ENCODE results near the gene OPA1. TPM values are rescaled to one million over a fixed set of nuclear protein-coding genes. Genes with fewer than 3 reads are reported as not detected.

Gene OPA1
- total RNA-seq, 1 experiment from 2014 or later = 72.0 TPM

DNA sequence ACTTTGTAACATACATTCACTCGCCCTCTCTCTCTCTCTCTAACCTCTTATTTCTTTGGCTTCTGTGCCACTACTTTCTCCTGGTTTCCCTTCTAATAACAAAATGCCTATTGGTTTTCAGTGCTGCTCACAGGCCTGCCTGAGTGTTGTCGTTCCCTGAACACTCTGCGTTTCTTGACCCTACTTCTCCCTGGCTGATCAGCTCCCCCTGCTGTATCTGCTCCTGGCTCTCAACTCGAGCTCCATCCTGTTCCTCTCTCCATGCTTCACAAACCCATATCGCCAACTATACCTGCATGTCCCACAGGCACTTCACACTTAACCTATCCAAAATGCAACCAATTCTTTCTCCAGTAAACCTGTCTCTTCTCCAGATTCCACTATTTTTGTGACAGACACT, 111.4 kb downstream of the OPA1 start:
- H3K9ac ChIP-seq (ENCODE audit: low read length) = no peak overlapping the region
- ChIA-PET POLR2A (no interaction called here), RAD21 (ENCODE audit: low non-redundant PET in 1 of 2, low total read pairs in 2 of 2, uncharacterized antibody in 2 of 2, unreplicated experiment in 2 of 2) (no interaction called here), CTCF (no interaction called here)
- H3K4me2 ChIP-seq (ENCODE audit: low read length) = no peak overlapping the region
- no peaks in the 10 kb centered on the region for H4K20me1 ChIP-seq (ENCODE audit: insufficient read depth)
- H3K9me2 ChIP-seq (ENCODE audit: insufficient read depth) = no peaks in the 10 kb centered on the region
- H3K4me1 ChIP-seq (ENCODE audit: control insufficient read depth in 1 of 2, insufficient read depth in 2 of 2, low read length in 2 of 2) = no peaks in the 10 kb centered on the region
- BruUV-seq (replicated peaks) = no TSS peak
- TF ChIP-seq FOSL1 (IDR thresholded peaks at IDR 0.05; ENCODE audit: low read depth) = no peak
- TF ChIP-seq, protein P1, sequence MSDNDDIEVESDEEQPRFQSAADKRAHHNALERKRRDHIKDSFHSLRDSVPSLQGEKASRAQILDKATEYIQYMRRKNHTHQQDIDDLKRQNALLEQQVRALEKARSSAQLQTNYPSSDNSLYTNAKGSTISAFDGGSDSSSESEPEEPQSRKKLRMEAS (IDR thresholded peaks at IDR 0.05) = no peak
- H3K79me2 ChIP-seq (ENCODE audit: insufficient read depth, low read length) = no peaks in the 10 kb centered on the region
- intact Hi-C loops (cut with micrococcal nuclease) = no loop called here
- H3K4me3 ChIP-seq (replicated peaks in 1 of 2; ENCODE audit: low read depth in 1 of 2, low read length in 2 of 2) = no peak overlapping the region
- H3K9me3 ChIP-seq (ENCODE audit: control insufficient read depth in 1 of 2, insufficient read depth in 1 of 2, low read depth in 1 of 2, low read length in 2 of 2) = no peaks in the 10 kb centered on the region
- no peaks in the 10 kb centered on the region for H3K27me3 ChIP-seq (ENCODE audit: insufficient read depth, low read length)
- H2AFZ ChIP-seq (ENCODE audit: low read depth, low read length, poor library complexity, severe bottlenecking) = no peak overlapping the region
- DNase-seq (ENCODE audit: low read depth, low spot score) (no peak), ATAC-seq (no peak)
- H3K27ac ChIP-seq (ENCODE audit: low read depth, low read length) = no peak overlapping the region
- 0 out of 4 replicates have a peak, but pooled peaks cover 0 to 3% of the 10 kb centered on the region in 2 experiments for H3K36me3 ChIP-seq (ENCODE audit: control insufficient read depth in 1 of 2, insufficient read depth in 2 of 2, low read length in 2 of 2)

DNA sequence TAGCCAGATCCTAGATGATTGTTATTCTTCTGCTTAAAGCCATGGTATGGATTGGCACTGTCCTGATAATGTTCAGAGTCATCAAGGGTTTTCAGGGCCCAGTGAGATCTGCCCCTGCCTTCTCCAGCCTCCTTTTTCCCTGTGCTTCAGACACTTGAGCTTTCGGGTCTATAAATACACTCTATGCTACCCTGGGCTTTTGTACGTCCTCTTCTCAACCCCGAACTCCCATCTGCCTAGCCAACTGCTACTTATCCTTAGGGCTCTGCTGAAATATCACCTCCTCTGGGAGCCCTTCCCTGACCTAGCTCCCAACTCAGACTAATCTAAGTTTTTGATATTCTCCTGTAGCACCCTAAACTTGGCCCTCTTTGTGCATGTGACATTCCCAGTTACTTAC, 115.3 kb downstream of the OPA1 start:
- H2AFZ ChIP-seq (ENCODE audit: low read depth, low read length, poor library complexity, severe bottlenecking) = no peak overlapping the region
- H3K27me3 ChIP-seq (ENCODE audit: insufficient read depth, low read length) = no peaks in the 10 kb centered on the region
- DNase-seq (ENCODE audit: low read depth, low spot score) (no peak), ATAC-seq (no peak)
- H3K36me3 ChIP-seq (ENCODE audit: control insufficient read depth in 1 of 2, insufficient read depth in 2 of 2, low read length in 2 of 2) = no peaks in the 10 kb centered on the region
- intact Hi-C loops (cut with micrococcal nuclease) = no loop called here
- no peak overlapping the region for H3K9ac ChIP-seq (ENCODE audit: low read length)
- ChIA-PET POLR2A (no interaction called here), RAD21 (ENCODE audit: low non-redundant PET in 1 of 2, low total read pairs in 2 of 2, uncharacterized antibody in 2 of 2, unreplicated experiment in 2 of 2) (no interaction called here), CTCF (no interaction called here)
- BruUV-seq (replicated peaks) = no TSS peak
- no peak overlapping the region for H3K4me2 ChIP-seq (ENCODE audit: low read length)
- no peaks in the 10 kb centered on the region for H3K4me1 ChIP-seq (ENCODE audit: control insufficient read depth in 1 of 2, insufficient read depth in 2 of 2, low read length in 2 of 2)
- H3K4me3 ChIP-seq (replicated peaks in 1 of 2; ENCODE audit: low read depth in 1 of 2, low read length in 2 of 2) = no peak overlapping the region
- H3K9me3 ChIP-seq (ENCODE audit: control insufficient read depth in 1 of 2, insufficient read depth in 1 of 2, low read depth in 1 of 2, low read length in 2 of 2) = no peaks in the 10 kb centered on the region
- TF ChIP-seq, protein P1 (IDR thresholded peaks at IDR 0.05) = no peak
- TF ChIP-seq ZBTB33 (IDR thresholded peaks at IDR 0.05; ENCODE audit: extremely low read depth, insufficient replicate concordance, low read length) = no peak
- no peaks in the 10 kb centered on the region for H4K20me1 ChIP-seq (ENCODE audit: insufficient read depth)
- no peak overlapping the region for H3K27ac ChIP-seq (ENCODE audit: low read depth, low read length)
- H3K79me2 ChIP-seq (ENCODE audit: insufficient read depth, low read length) = no peaks in the 10 kb centered on the region
- no peaks in the 10 kb centered on the region for H3K9me2 ChIP-seq (ENCODE audit: insufficient read depth)

All from HCT116 (cell line).